Small intestine (tissue), 7 donors: Measurements from ENCODE around the gene ZRSR2. TPM values are rescaled to one million over a fixed set of nuclear protein-coding genes. Genes with fewer than 3 reads are reported as not detected.
A peak's percentile ranks its signal among the peaks of the same experiment; 100 is the strongest.

Experiments used
- DNase-seq, 2 donors: peaks; one replicate each; pipeline versions ENCODE4 v3.0.0 to v3.0.0-alpha.2; 2013
- FAIRE-seq: peaks from 2 replicates; lab custom pipeline; 2012; peaks lifted over from hg19 to GRCh38; lab: Jason Lieb, UNC
- H3K27ac ChIP-seq, 3 donors: one replicate each; pipeline ENCODE4 v1.5.1; 2013; ENCODE audit warnings: low read length in 2 of 3, mild to moderate bottlenecking in 2 of 3, control low read depth in 1 of 3, inconsistent platforms in 1 of 3, low read depth in 1 of 3, moderate library complexity in 1 of 3
- H3K27me3 ChIP-seq, 3 donors: one replicate each; pipeline ENCODE4 v1.6.1; 2013; ENCODE audit warnings: low read length in 3 of 3, inconsistent platforms in 1 of 3; ENCODE audit not compliant: control insufficient read depth in 3 of 3, insufficient read depth in 3 of 3
- H3K36me3 ChIP-seq, 3 donors: one replicate each; pipeline ENCODE4 v1.6.1; 2013; ENCODE audit warnings: low read length in 3 of 3, inconsistent platforms in 1 of 3, low read depth in 1 of 3, mild to moderate bottlenecking in 1 of 3, moderate library complexity in 1 of 3; ENCODE audit not compliant: control insufficient read depth in 3 of 3, insufficient read depth in 2 of 3
- H3K4me1 ChIP-seq, 3 donors: one replicate each; pipeline ENCODE4 v1.6.1; 2013; ENCODE audit warnings: low read length in 2 of 3, inconsistent platforms in 1 of 3, low read depth in 1 of 3, mild to moderate bottlenecking in 1 of 3, moderate library complexity in 1 of 3; ENCODE audit not compliant: control insufficient read depth in 3 of 3, insufficient read depth in 2 of 3
- H3K4me3 ChIP-seq, 3 donors: one replicate each; pipeline ENCODE4 v1.5.1; 2013; ENCODE audit warnings: low read length in 3 of 3, control low read depth in 1 of 3, inconsistent platforms in 1 of 3, low read depth in 1 of 3, mild to moderate bottlenecking in 1 of 3, moderate library complexity in 1 of 3
- H3K9me3 ChIP-seq, 2 donors: one replicate each; pipeline ENCODE4 v1.6.1; 2013; ENCODE audit warnings: low read depth in 1 of 2, low read length in 1 of 2; ENCODE audit not compliant: control insufficient read depth in 2 of 2, insufficient read depth in 1 of 2
- WGBS, 3 donors: extraction: QIAGEN DNeasy Blood & Tissue Kit; methylation state at CpG; one replicate each; pipeline ENCODE4 v1.1.7; 2013; 5-methylcytosine and 5-hydroxymethylcytosine counted together
- polyA plus RNA-seq, 4 donors: library from polyadenylated mRNA; stranded (reverse) in 3 of 4; unstranded in 1 of 4; fragments of 200-250 nt in 3 of 4; fragments of 120-200 nt in 1 of 4; gene quantifications; one replicate each; pipeline versions ENCODE4 v1.2.1 to v1.2.3, GENCODE V29; 2013
- donor health status: healthy with polysubstance abuse.
- donor health status: control.
- donor health status: control.
- donor health status: Bipolar disorder and iron deficiency.
- donor health status: healthy.

ZRSR2 gene
- polyA plus RNA-seq, 4 donors, result 9.4 to 21.6 (median 13.5) TPM

GRCh38 chrX:15812192-15812938, 22.1 kb downstream of the ZRSR2 start:
- no peak overlapping the region for H3K27ac ChIP-seq
- H3K4me3 ChIP-seq, result no peak overlapping the region
- no peaks in the 10 kb centered on the region for H3K27me3 ChIP-seq
- no peaks in the 10 kb centered on the region for H3K4me1 ChIP-seq
- WGBS, 3 donors, result 94 to 95% (median 95%) methylated on average over 8 of the region's 8 CpGs
- DNase-seq, result no peak
- H3K9me3 ChIP-seq, result no peaks in the 10 kb centered on the region
- FAIRE-seq, result no peak
- peaks cover 5 to 23% (median 16%) of the 10 kb centered on the region in 3 donors for H3K36me3 ChIP-seq

GRCh38 chrX:15813416-15813815, 23.1 kb downstream of the ZRSR2 start:
- Histone ChIP-seq H3K36me3 (peaks cover 5 to 23% (median 16%) of the 10 kb centered on the region in 3 donors), H3K9me3 (no peaks in the 10 kb centered on the region), H3K4me1 (no peaks in the 10 kb centered on the region), H3K4me3 (no peak overlapping the region), H3K27ac (no peak overlapping the region), H3K27me3 (no peaks in the 10 kb centered on the region)
- no peak for FAIRE-seq
- DNase-seq, result no peak
- 92 to 100% (median 94%) methylated on average over 1 of the region's 1 CpG for WGBS, 3 donors

- no peak overlapping the region for H3K27ac ChIP-seq
- no peaks in the 10 kb centered on the region for H3K27me3 ChIP-seq
- H3K4me3 ChIP-seq, result no peak overlapping the region
- peaks cover 0 to 20% (median 13%) of the 10 kb centered on the region in 3 donors for H3K36me3 ChIP-seq
- H3K9me3 ChIP-seq, result no peaks in the 10 kb centered on the region
- 72 to 88% (median 85%) methylated on average over 6 of the region's 6 CpGs for WGBS, 3 donors
- no peak for DNase-seq
- no peaks in the 10 kb centered on the region for H3K4me1 ChIP-seq
- FAIRE-seq, result no peak
Measured at GRCh38 chrX:15814771-15815365, 24.6 kb downstream of the ZRSR2 start.

GRCh38 chrX:15815779-15816437, 25.6 kb downstream of the ZRSR2 start:
- FAIRE-seq (no peak), DNase-seq (peak; percentile 22 to 54)
- Histone ChIP-seq H3K27me3 (no peaks in the 10 kb centered on the region), H3K9me3 (no peaks in the 10 kb centered on the region), H3K4me3 (no peak overlapping the region), H3K36me3 (peaks cover 0 to 30% (median 12%) of the 10 kb centered on the region in 3 donors), H3K27ac (no peak overlapping the region), H3K4me1 (no peaks in the 10 kb centered on the region)
- 71 to 75% (median 71%) methylated on average over 10 of the region's 10 CpGs for WGBS, 3 donors

- Histone ChIP-seq H3K4me1 (no peaks in the 10 kb centered on the region), H3K4me3 (no peak overlapping the region), H3K36me3 (peaks cover 0 to 32% (median 10%) of the 10 kb centered on the region in 3 donors), H3K27me3 (no peaks in the 10 kb centered on the region), H3K9me3 (no peaks in the 10 kb centered on the region), H3K27ac (no peak overlapping the region)
- no peak for FAIRE-seq
- 56 to 95% (median 74%) methylated on average over 1 of the region's 1 CpG for WGBS, 3 donors
- no peak for DNase-seq
Measured at GRCh38 chrX:15816438-15816809, 26.1 kb downstream of the ZRSR2 start.

- no peaks in the 10 kb centered on the region for H3K27me3 ChIP-seq
- DNase-seq, result peak in 1 of 2 donors; percentile 16
- H3K27ac ChIP-seq, result no peak overlapping the region
- no peak for FAIRE-seq
- no peak overlapping the region for H3K4me3 ChIP-seq
- 48 to 76% (median 68%) methylated on average over 4 of the region's 4 CpGs for WGBS, 3 donors
- H3K4me1 ChIP-seq, result no peaks in the 10 kb centered on the region
- no peaks in the 10 kb centered on the region for H3K9me3 ChIP-seq
- peaks cover 0 to 32% (median 7%) of the 10 kb centered on the region in 3 donors for H3K36me3 ChIP-seq
Measured at GRCh38 chrX:15816886-15817285, 26.6 kb downstream of the ZRSR2 start.

- no peak overlapping the region for H3K27ac ChIP-seq
- 77 to 88% (median 81%) methylated on average over 14 of the region's 14 CpGs for WGBS, 3 donors
- no peak for FAIRE-seq
Measured at GRCh38 chrX:15820106-15821073, 30.1 kb downstream of the ZRSR2 start.

GRCh38 chrX:15822922-15823321, 32.6 kb downstream of the ZRSR2 start:
- Histone ChIP-seq H3K4me3 (no peak overlapping the region), H3K4me1 (no peaks in the 10 kb centered on the region), H3K27me3 (no peaks in the 10 kb centered on the region), H3K9me3 (no peaks in the 10 kb centered on the region), H3K36me3 (peaks cover 0 to 18% (median 9%) of the 10 kb centered on the region in 3 donors), H3K27ac (no peak overlapping the region)
- FAIRE-seq, result no peak
- WGBS, 3 donors, result 96 to 97% (median 96%) methylated on average over 23 of the region's 23 CpGs
- no peak for DNase-seq

More at GRCh38 chrX:15820106-15821073, 30.1 kb downstream of the ZRSR2 start:
- Histone ChIP-seq H3K36me3 (peaks cover 0 to 26% (median 12%) of the 10 kb centered on the region in 3 donors), H3K4me1 (no peaks in the 10 kb centered on the region), H3K4me3 (no peak overlapping the region), H3K9me3 (no peaks in the 10 kb centered on the region), H3K27me3 (no peaks in the 10 kb centered on the region)
- DNase-seq, result no peak
